Stomach (tissue), 4 donors: Measurements from ENCODE around the gene UNC5A.

Source experiments
- POLR2A ChIP-seq, 4 donors: fragments of 450-650 bp; IDR thresholded peaks; one replicate each; pipeline ENCODE4 v1.6.1; 2016; ENCODE audit warnings: antibody characterized with exemption in 4 of 4, control low read depth in 2 of 4, mild to moderate bottlenecking in 1 of 4, moderate library complexity in 1 of 4
- POLR2AphosphoS5 ChIP-seq, 3 donors: sonication (generic); formaldehyde crosslinking; IDR thresholded peaks; one replicate each; pipeline ENCODE4 v1.6.1; 2016; ENCODE audit warnings: antibody characterized with exemption in 3 of 3

GRCh38 chr5:176816791-176817347, 6.5 kb downstream of the UNC5A start:
- no peak for TF ChIP-seq POLR2A (IDR thresholded peaks at IDR 0.05)
- TF ChIP-seq POLR2AphosphoS5 (IDR thresholded peaks at IDR 0.05), result no peak
